ENCODE measurements around the gene HDAC9.

HDAC9 gene

DNA sequence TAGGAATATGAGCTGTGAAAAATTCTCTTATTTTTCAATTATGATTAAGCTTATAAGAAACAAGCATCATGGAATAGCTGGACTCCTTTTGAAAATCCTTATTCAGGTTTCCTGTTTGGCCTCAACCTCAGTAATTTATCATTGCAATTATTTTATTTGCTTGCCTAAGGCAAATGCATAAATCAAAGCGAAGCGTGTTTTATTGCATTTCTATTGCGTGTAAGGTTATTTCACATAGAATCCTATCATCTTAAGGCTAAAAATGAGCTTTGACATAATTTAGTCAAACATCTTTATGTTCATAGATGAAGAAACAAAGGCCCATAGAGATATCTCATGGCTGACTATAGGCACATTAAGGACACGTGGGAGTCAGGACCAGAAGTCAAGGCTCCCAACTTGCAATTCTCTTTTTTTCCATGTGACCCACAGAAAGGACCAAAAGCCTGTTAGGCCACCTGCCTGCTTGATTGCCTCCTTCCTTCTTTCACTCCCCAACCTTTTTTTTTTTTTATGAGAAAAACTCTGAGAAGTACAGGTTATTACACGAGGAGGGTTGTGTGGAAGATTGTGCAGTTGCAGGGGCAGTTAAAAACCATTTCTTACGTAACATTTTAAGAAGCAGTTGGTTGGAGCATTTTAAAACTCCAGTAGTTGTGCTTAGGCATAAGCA lies 261.0 kb downstream of the HDAC9 start:
- no peak for DNase-seq (ENCODE audit: low spot score)
- TF ChIP-seq CTCF (IDR thresholded peaks at IDR 0.05; ENCODE audit: extremely low read depth, missing control alignments), result no peak

DNA sequence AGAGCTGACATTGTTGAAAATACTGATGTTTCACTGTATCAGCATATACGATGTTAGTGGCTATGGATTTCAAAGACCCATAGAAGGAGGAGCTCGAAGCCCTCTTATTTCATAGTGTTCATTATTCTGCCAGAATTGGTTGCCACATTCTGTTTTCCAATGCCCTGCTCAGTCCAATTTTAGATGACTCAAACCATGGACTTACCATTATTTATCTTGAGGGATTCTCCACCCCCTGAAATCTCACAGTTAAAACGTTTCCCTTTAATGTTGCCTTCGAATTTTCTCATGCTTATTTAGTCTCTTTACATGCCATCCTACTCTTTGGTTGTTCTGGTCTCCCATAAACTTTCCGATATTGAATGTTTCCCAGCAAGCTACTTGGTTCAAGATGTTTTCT lies 264.5 kb downstream of the HDAC9 start:
- no peak for DNase-seq (ENCODE audit: low spot score)
- TF ChIP-seq CTCF (IDR thresholded peaks at IDR 0.05; ENCODE audit: extremely low read depth, missing control alignments), result no peak

DNA sequence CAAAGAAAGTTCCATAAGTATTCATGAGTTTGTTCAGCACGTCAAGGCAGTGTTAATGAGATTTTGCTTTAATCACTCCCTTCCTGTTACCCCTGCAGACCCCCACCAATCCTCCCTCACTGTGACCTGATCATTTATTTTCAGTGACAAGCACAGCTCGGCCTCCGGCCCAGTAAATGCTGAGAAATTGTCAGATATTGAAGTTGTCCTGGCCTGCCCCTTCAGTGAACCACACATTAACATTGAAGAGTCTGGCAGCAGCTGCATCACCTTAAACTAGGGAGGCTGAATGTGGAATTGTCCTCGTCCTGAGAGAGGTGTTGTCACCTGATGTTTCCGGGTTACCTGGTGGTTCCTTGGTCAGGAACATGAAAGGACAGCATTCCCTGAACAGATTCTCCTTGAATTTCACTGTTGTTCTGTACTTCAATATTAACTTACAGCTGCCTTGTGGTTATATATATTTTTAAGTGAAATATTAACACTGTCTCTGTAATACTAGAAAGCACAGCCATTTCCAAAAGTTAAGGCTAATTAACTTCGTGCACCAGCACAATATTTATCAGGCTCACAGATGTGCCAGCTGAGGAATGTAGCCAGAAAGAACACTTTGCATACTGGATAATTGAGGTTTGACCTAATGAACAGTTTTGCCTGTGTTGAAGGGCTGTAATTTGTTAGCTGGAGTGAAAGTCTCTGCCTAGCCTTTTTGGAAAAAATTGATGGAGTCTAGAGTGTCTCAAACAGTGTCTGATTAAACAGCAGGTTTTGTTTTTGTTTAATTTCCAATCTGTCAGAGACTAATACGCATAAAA lies 265.3 kb downstream of the HDAC9 start:
- TF ChIP-seq CTCF (IDR thresholded peaks at IDR 0.05; ENCODE audit: extremely low read depth, missing control alignments), result no peak
- DNase-seq (ENCODE audit: low spot score), result no peak

DNA sequence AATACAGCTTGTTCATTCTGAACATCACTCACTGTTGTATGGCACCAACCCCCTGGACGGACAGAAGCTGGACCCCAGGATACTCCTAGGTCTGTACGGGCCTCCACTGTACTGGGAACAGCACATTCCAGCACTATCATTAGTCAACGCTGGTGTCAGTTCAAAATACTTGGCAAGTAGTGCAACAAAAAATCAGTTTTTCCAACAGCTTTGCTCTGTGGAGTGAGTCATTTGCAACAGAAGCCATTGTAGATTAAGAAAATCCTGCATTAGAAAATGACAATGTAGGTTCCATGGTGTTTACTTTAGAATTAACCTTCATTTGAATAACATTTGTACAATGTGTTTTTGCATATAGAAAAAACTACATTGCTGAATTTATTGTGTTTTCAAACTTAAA lies 266.6 kb downstream of the HDAC9 start:
- DNase-seq (ENCODE audit: low spot score), result no peak
- no peak for TF ChIP-seq CTCF (IDR thresholded peaks at IDR 0.05; ENCODE audit: extremely low read depth, missing control alignments)

GRCh38 chr7:18768256-18768655 lies 272.7 kb downstream of the HDAC9 start:
- no peak for TF ChIP-seq CTCF (IDR thresholded peaks at IDR 0.05; ENCODE audit: extremely low read depth, missing control alignments)
- no peak for DNase-seq (ENCODE audit: low spot score)

DNA sequence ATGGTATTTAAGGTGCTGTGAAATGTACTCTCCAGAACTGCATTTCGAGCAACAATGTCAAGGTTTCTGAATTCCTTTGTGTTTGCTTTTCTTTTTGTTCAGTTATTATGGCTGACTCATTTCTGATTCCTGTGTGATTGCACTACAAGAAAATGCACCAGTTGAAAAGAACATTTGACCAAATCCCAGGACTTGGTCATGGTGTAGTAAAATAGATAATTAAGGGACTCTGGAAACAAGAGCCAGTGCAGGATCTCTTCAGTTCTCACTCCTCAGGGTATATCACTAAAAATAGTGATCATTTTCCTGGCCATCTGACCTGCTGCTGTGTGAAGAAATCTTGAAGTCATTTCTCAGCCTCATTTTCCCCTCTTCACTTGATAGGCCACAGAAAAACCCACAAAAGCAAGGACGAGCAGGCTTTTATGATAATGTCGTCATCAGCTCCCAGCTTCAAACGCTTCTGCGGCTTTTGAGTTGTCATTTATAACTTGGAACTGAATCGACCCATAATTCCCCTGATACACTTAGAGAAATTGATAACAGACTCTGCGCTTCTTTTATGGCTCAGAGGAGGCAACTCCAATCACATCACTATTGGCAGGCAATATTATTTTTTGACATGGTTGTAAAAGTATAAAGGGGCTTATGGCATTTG lies 274.7 kb downstream of the HDAC9 start:
- no peak for DNase-seq (ENCODE audit: low spot score)
- no peak for TF ChIP-seq CTCF (IDR thresholded peaks at IDR 0.05; ENCODE audit: extremely low read depth, missing control alignments)

GRCh38 chr7:18770822-18771221 lies 275.3 kb downstream of the HDAC9 start:
- no peak for TF ChIP-seq CTCF (IDR thresholded peaks at IDR 0.05; ENCODE audit: extremely low read depth, missing control alignments)
- DNase-seq (ENCODE audit: low spot score), result no peak
